Amniotic stem cell (primary cell): ENCODE results near the gene CKAP5.
A peak's percentile ranks its signal among the peaks of the same experiment; 100 is the strongest.
"Not testable (repeated sequence)": the region's sequence is repeated elsewhere in the genome, so short reads cannot be mapped to it uniquely, and the experiment has no call there.

Experiments
- DNase-seq: peaks from one replicate; lab custom pipeline; 2025; lab: John Stamatoyannopoulos, UW

CKAP5 gene

DNA sequence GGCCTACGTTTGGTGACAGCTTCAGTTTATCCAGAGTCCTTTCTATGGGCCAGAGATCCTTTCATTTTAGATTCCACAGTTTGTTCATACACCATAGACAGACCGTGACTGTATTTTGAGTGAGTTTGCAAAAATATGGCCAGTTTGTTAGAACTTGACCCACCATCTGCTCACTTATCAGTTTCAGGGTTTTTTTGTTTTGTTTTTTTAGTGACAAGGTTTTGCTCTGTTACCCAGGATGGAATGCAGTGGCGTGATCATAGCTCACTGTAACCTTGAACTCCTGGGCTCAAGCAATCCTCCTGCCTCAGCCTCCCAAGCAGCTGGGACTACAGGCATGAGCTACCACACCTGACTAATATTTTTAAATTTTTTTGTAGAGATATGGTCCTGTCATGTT, 9.1 kb upstream of the CKAP5 start:
- no peak for DNase-seq

DNA sequence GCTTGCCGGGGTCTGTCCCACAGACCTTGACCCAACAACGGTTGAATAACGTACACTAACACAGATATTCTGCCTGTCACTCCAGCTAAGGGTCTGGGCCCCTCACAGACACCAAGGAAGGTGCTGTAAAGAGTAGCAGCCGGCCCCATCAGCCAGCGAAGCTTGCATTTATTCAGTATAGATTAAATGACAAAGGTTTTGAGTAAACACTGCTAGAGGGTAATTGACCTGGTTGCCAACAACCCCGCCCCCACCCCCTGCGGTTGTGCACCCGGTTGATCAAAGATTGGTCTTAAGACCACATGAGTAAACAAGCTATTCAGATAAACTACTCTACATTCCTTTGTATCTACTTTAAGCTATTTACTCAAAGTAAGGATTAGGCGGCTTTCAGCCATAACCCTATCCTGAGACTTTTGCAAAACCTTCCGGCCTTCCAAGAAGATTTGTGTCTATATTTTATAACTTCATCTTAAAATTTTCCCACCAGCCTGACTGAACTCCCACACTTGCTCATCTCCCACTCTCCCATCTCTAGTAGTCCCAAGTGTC, 4.8 kb upstream of the CKAP5 start:
- DNase-seq: no peak

DNA sequence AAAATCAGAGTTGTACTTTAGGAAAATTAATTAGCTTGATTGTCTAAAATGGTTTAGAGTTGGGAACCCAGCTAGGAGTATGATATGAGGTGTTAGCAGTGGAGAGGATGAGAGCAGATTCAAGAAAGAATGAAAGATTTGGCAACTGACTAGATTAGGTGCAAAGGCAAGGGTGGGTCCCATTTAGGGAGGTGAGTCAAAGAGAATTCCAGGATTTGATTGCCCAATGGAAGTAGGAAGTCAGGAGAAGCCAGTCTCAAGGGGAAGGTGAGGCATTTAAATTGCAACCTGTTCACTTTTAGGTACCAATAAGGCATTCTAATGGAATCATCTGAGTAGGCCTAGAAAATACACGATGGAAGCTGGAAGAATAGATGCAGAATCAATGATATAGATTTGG, 3.6 kb upstream of the CKAP5 start:
- no peak for DNase-seq

GRCh38 chr11:46846510-46846830, 390 bp upstream of the CKAP5 start:
- no peak for DNase-seq

DNA sequence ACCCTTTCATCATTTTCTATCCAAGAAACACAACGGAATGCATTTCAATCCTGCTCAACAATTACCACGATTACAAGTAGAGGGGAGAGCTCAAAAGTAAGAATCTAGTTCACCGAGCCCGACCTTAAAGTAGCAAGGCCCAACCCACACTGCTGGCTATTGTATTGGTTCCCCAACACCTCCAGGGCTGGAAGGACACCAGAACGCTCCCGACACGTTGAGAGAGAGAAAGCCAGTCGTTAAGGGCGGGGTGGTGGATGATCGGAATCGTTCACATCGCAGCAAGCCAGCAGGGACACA, 690 bp downstream of the CKAP5 start:
- no peak for DNase-seq

DNA sequence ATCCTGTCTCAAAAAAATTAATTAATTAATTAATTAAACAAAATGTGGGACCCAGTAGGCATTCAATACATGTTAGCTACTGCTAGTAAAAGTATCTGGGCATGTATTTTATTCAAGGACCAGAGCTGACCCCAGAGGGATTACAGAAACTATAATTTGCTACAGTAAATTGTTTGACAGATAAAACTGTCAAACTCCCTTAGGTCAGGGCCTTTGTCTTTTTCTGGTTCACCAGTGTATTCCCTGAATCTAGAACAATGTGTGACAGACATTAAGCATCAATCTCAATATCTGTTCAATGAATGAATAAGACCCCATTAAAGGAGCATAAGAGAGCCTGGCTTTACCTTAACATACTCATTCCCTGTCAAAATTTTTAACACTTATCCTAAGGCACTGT, 6.0 kb downstream of the CKAP5 start:
- DNase-seq: no peak

- no peak for DNase-seq
Measured at GRCh38 chr11:46838501-46838900, 7.6 kb downstream of the CKAP5 start.

DNA sequence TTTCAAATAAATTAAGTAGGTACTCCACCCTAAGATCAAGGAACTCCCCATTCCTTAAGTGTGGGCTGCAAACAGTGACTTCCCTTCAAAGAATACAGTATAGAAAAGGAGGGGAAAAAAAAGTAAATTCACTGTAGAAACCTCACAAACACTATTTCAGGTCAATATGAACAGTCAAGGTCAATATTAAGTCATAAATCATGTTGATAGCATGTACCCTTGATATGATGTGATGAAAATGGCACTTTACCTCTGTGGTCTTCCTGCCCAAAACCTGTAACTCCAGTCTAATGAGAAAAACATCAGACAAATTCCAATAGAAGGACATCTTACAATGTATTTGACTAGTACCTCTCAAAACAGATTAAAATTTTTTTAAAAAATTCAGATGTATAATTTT, 8.2 kb downstream of the CKAP5 start:
- DNase-seq: no peak

GRCh38 chr11:46836870-46837269, 9.2 kb downstream of the CKAP5 start:
- DNase-seq: no peak

GRCh38 chr11:46836431-46836830, 9.6 kb downstream of the CKAP5 start:
- no peak for DNase-seq

GRCh38 chr11:46835897-46836296, 10.2 kb downstream of the CKAP5 start:
- DNase-seq: no peak

DNA sequence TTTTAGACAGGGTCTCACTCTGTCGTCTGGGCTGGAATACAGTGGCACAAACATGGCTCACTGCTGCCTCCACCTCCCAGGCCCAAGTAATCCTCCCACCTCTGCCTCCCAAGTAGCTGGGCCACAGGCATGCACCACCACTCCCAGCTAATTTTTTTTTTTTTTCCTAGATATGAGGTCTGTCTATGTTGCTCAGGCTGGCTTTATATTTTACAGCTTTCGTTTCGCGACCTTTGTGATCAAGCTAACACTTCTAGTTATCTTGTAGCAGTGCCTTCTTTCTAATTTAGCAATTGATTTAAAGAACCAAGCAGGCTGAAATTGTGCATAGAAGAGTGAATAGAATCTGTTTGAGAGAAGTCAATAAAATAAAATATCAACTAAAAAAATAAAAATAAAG, 11.3 kb downstream of the CKAP5 start:
- no peak for DNase-seq

- DNase-seq: no peak
Measured at GRCh38 chr11:46832511-46833214, 13.4 kb downstream of the CKAP5 start.

GRCh38 chr11:46827995-46828394, 18.1 kb downstream of the CKAP5 start:
- no peak for DNase-seq

GRCh38 chr11:46826310-46827044, 19.6 kb downstream of the CKAP5 start:
- peak; percentile 37 for DNase-seq

- DNase-seq: no peak
Measured at GRCh38 chr11:46808799-46809431, 37.2 kb downstream of the CKAP5 start.

- no peak for DNase-seq
Measured at GRCh38 chr11:46801694-46802470, 44.2 kb downstream of the CKAP5 start.

DNA sequence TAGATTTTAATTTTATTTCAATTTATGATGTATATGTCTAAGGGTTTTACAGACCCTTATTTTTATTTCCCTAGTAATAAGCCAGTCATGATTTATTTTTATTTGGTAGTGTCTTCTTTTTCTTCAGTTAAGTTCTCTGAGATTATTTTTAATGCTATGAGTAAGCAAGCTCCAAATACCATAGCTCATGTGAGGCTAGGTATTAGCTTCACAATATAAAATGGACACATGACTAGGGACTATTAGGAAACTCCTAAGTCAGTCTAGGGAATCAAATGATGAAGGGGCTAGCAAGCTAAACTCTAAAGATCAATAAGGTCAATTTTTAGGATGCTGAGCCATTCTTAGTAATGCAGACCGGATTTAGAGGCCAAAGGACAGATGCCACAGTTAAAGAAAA, 45.9 kb downstream of the CKAP5 start:
- DNase-seq: no peak

DNA sequence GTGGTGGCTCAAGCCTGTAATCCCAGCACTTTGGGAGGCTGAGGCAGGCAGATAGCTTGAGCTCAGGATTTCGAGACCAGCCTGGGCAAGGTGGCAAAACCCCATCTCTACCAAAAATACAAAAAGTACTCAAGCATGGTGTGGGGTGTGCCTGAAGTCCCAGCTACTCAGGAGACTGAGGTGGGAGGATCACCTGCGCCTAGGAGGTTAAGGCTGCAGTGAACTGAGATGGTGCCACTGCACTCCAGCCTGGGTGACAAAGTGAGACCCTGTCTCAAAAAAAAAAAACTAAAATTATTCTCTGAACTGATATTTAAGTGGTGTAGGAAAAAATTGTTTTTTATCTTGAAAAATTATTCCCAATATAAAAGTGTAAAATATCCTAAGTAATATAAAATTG, 46.4 kb downstream of the CKAP5 start:
- not testable (repeated sequence) for DNase-seq

DNA sequence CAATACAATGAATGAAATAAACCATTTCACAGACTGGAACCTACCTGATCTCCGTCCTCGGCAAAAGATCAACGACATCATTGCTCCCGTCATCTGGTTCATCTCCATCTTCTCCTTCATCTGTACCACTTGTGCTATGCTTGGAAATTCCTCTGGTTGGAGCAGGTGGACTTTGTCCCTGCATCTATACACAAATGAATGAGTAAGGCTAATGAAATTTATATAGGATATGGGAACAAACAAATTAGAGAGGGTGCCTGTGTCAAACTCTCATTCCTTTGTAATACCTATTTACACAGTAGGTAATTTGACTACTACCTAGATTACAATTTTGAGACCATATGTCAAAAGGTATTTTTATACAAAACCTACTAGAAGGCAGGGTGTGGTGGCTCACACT, 67.7 kb downstream of the CKAP5 start:
- no peak for DNase-seq

- no peak for DNase-seq
Measured at GRCh38 chr11:46776878-46777277, 69.2 kb downstream of the CKAP5 start.

DNA sequence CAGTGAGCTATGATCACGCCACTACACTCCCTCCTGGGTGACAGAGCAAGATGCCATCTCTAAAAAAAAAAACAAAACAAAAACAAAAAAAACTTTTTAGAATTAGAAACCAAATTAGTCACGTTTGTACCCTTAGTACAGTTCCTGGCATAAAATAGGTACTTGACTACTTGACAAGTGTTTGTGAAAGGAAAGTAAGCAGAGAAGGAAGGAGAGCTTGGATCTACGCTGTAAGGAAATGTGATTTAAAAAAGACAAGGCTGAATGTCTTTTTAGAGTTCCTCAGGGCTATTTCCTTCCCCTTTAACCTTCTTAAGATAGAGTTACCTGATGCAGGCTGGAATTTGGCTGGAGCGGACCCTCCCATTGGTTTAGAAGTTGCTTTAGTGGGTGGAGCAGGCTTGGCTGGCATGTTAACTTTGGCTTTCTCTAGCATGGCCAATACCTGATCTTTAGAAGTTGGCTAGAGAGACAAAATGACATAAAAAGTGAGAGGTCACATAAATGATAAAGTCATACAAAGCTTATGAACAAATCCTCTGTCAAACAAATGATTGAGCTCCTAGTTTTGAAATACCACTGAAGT, 76.4 kb downstream of the CKAP5 start:
- DNase-seq: no peak
